Activated CD8-positive, alpha-beta memory T cell treated with anti-CD3 and anti-CD28 coated beads for 36 hours (primary cell): ENCODE data around the gene HES6. TPM values are rescaled to one million over a fixed set of nuclear protein-coding genes. Genes with fewer than 3 reads are reported as not detected.
"Not testable (repeated sequence)": the region's sequence is repeated elsewhere in the genome, so short reads cannot be mapped to it uniquely, and the experiment has no call there.

Source experiments
- CTCF ChIA-PET: fragments of 350-600 bp; sonication (Branson Sonifier 250); formaldehyde crosslinking; loops from one replicate; lab custom pipeline; 2021; ENCODE audit warnings: antibody characterized with exemption; lab: Charles Lee
- POLR2A ChIA-PET: fragments of 350-600 bp; sonication (Branson Sonifier 250); formaldehyde crosslinking; loops from one replicate; lab custom pipeline; 2021; ENCODE audit warnings: antibody characterized with exemption; lab: Charles Lee
- total RNA-seq, 2 experiments: library from RNA; stranded (reverse); gene quantifications; one replicate each; pipeline ENCODE4 v1.2.3, GENCODE V29; 2021

HES6 gene
- total RNA-seq, 2 experiments from 2014 or later, result 6.0 TPM

GRCh38 chr2:238278626-238279323, 38.9 kb upstream of the HES6 start:
- CTCF ChIA-PET, result no interaction called here
- POLR2A ChIA-PET, result no interaction called here

- POLR2A ChIA-PET, result no interaction called here
- CTCF ChIA-PET, result no interaction called here
These were observed 37.9 kb upstream of the HES6 start for GRCh38 chr2:238277695-238278094.

DNA sequence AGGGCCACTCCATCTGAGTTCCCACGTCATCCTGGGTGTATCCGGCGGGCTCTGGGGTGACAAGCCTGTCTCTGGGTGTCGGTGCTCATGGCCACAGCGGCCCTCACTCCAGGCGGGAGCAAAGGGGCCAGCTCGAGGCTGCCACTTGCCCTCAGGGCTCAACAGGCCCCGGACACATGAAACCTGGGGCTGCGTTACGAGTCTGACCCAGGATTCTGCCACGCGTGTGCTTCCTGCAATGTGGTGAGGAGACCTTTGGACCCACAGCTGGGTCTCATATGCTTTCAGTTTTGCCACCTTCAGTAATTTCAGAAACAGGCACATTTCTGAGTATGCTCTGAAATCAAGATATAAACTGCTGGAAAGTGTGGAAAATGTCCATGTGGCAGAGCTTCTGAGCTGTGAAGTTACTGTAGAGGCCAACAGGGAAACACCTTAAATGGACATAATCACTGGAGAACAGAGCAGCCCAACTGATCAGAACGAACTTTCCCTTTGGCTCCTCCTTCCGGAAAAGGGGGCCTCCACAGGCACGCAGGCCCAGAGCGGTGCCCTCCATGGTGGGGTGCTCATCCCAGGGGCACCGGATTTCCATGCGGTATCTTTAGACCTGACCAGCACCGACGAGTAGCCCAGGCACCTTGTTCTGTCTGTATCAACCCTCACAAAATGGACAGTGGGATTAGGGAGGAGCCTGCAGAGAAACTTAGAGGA, 34.5 kb upstream of the HES6 start:
- CTCF ChIA-PET, result interaction anchor here (1.3 kb wide), 1 partner anchor 11 kb away, joined by 4 read pairs; no protein-coding TSS in a partner anchor
- POLR2A ChIA-PET, result no interaction called here

- POLR2A ChIA-PET, CTCF ChIA-PET: not testable (repeated sequence)
These were observed 33.6 kb upstream of the HES6 start for GRCh38 chr2:238273433-238273832.

- POLR2A ChIA-PET, result no interaction called here
- CTCF ChIA-PET, result no interaction called here
These were observed 32.3 kb upstream of the HES6 start for GRCh38 chr2:238272156-238272555.

GRCh38 chr2:238271686-238272085, 31.8 kb upstream of the HES6 start:
- CTCF ChIA-PET, POLR2A ChIA-PET: not testable (repeated sequence)

GRCh38 chr2:238271061-238271554, 31.3 kb upstream of the HES6 start:
- ChIA-PET POLR2A (no interaction called here), CTCF (no interaction called here)

GRCh38 chr2:238270606-238271005, 30.8 kb upstream of the HES6 start:
- POLR2A ChIA-PET, result no interaction called here
- CTCF ChIA-PET, result no interaction called here

GRCh38 chr2:238269741-238270140, 29.9 kb upstream of the HES6 start:
- CTCF ChIA-PET, result no interaction called here
- POLR2A ChIA-PET, result no interaction called here

DNA sequence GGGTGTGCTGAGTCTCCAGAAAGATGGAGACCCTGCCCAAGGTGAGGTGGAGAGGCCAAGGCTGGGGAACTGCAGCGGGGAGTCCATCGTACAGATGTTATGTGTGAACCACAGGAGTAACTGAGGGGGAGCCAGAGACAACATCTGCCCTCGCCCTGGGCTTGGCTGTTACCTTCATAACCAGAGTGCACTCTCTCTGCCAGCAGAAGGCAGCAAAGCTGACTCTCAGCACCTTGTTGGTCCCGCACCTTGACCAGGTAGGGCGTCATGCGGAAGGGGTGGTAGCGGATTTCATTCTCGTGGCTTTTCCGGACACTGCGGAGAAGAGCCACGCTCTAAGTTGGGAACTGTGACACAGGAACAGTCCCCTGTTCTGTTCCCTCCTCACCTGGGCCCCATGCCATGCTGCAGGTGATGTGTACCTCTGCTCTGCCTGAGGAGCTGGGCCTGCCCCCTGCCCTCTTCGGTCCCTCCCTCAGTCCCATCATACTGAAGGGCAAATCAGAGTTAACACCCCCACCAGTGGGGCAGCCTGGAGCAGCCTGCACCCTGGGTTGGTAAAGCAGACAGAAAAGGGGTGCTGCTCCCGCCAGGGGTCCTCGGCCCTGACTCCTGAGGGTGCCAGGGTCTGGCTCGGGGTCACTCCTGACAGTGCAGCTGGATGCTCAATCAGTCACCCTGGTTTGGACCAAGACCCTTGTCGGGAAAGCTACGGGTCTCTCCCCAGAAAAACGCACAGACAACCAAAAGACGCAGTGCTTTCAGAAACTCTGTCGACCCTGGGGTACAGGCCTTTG, 28.2 kb upstream of the HES6 start:
- POLR2A ChIA-PET, result no interaction called here
- CTCF ChIA-PET, result no interaction called here

DNA sequence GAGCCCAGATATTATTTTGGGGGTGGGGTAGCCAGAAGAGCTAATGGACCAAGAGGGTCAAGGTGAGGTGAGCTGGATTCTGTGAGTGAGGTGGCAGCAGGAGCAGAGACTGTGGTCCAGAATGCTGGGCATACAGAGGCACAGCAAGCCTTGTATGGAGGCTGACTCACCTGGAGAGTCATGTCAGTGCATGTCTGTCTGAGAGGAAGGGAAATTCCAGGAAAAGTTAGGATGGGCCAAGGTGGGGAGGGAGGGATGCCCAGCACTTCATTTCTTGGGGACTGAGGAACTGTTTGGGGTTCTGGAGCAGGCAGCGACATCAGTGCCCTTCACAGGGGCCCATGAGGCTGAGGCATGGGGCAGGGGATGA, 27.5 kb upstream of the HES6 start:
- CTCF ChIA-PET, result no interaction called here
- POLR2A ChIA-PET, result interaction anchor here (0.6 kb wide), 1 partner anchor 351 kb away, joined by 4 read pairs; no protein-coding TSS in a partner anchor

DNA sequence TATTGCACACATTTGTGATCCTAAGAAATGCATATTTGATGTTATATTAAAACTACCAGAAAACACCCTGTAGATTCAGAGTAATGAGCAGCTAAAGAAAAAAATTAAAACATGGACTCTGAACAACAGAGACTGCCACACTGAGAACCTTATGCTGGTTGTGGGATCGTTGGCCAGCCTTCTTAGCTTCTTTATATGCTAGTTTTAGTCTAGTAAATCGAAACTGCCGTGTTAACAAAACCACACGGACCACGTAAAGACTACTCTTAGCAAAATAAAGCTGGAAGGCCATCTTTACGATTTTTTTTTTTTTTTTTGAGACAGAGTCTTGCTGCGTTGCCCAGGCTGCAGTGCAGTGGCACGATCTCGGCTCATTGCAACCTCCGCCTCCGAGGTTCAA, 25.8 kb upstream of the HES6 start:
- ChIA-PET POLR2A (interaction anchor here (0.7 kb wide), 1 partner anchor 178 kb away, joined by 5 read pairs; no protein-coding TSS in a partner anchor), CTCF (interaction anchor here (0.6 to 1.3 kb wide), 2 partner anchors 23 to 59 kb away, joined by 3 read pairs; partner anchors contain the start of gene PER2)

GRCh38 chr2:238264072-238264460, 24.2 kb upstream of the HES6 start:
- POLR2A ChIA-PET, result no interaction called here

GRCh38 chr2:238263204-238264071, 23.6 kb upstream of the HES6 start:
- POLR2A ChIA-PET, result no interaction called here
- CTCF ChIA-PET, result interaction anchor here (0.6 to 1.4 kb wide), 11 partner anchors 9 to 637 kb away, joined by 3 to 5 read pairs (median 4); no protein-coding TSS in a partner anchor

More at GRCh38 chr2:238264072-238264460, 24.2 kb upstream of the HES6 start:
- CTCF ChIA-PET, result interaction anchor here (0.7 to 1.3 kb wide), 4 partner anchors 11 to 638 kb away, joined by 3 to 5 read pairs (median 4); no protein-coding TSS in a partner anchor

GRCh38 chr2:238262496-238263122, 22.8 kb upstream of the HES6 start:
- CTCF ChIA-PET, result interaction anchor here (0.6 to 1.4 kb wide), 8 partner anchors 8 to 530 kb away, joined by 3 to 5 read pairs (median 4); no protein-coding TSS in a partner anchor
- POLR2A ChIA-PET, result no interaction called here

DNA sequence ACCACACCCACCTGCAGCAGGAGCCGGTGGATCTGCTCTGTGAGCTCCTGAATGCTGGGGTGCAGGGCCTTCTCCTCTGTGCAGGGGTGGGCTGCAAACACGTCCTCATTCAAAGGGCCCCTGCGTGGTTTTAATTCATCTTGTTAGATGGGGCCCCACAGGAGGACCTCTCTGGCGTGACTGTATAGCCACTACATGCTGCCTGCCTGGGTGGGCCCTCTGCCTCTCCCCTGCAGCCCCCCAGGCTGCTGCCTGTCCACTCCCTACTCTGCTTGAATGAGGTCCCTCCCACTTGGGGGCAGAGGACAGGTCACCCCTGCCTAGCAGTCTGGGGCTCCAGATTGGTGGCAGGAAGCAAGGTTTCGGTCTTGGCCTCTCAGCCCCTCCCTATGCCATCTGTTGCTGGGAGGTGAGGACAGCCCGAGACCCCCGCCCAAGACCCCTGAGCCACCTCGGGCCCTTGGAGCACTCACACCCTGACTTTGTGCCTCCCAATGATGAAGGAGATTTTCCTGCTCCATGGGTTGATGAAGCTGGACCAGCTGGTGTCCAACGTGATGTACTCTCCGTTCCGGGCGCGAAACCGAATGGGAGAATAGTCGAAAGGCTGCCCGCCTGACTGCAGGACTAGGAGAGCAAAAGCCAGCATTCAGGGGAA, 22.0 kb upstream of the HES6 start:
- POLR2A ChIA-PET, result no interaction called here
- CTCF ChIA-PET, result no interaction called here

- POLR2A ChIA-PET, result no interaction called here
- CTCF ChIA-PET, result no interaction called here
These were observed 21.0 kb upstream of the HES6 start for GRCh38 chr2:238260883-238261282.
